Aorta (tissue), 5 donors: ENCODE results near the gene AGAP4. TPM values are rescaled to one million over a fixed set of nuclear protein-coding genes. Genes with fewer than 3 reads are reported as not detected.
"Not testable (repeated sequence)": the region's sequence is repeated elsewhere in the genome, so short reads cannot be mapped to it uniquely, and the experiment has no call there.

Experiments
- ATAC-seq: fragments of 200-7000 bp; cut with Tn5 transposase; one replicate; pipeline ENCODE4 v1.9.1; 2022; ENCODE audit warnings: moderate library complexity; ENCODE audit not compliant: low FRiP score
- DNase-seq, 2 donors: peaks; one replicate each; pipeline ENCODE4 v3.0.0-alpha.2; 2020
- H3K27ac ChIP-seq, 2 donors: one replicate each; pipeline ENCODE4 v1.5.1; 2013; ENCODE audit warnings: low read length in 2 of 2, mild to moderate bottlenecking in 2 of 2, moderate library complexity in 2 of 2, control low read depth in 1 of 2, inconsistent platforms in 1 of 2, low read depth in 1 of 2
- H3K27me3 ChIP-seq, 2 donors: one replicate each; pipeline ENCODE4 v1.6.1; 2013; ENCODE audit warnings: control low read depth in 1 of 2, low read length in 1 of 2, mild to moderate bottlenecking in 1 of 2, moderate library complexity in 1 of 2; ENCODE audit not compliant: insufficient read depth in 2 of 2, control insufficient read depth in 1 of 2
- H3K36me3 ChIP-seq, 2 donors: one replicate each; pipeline ENCODE4 v1.6.1; 2013; ENCODE audit warnings: control low read depth in 1 of 2, low read length in 1 of 2, mild to moderate bottlenecking in 1 of 2; ENCODE audit not compliant: insufficient read depth in 2 of 2, control insufficient read depth in 1 of 2
- H3K4me1 ChIP-seq, 2 donors: one replicate each; pipeline ENCODE4 v1.6.1; 2013; ENCODE audit warnings: low read length in 2 of 2, control low read depth in 1 of 2, mild to moderate bottlenecking in 1 of 2, moderate library complexity in 1 of 2; ENCODE audit not compliant: insufficient read depth in 2 of 2, control insufficient read depth in 1 of 2
- H3K4me3 ChIP-seq, 2 donors: one replicate each; pipeline ENCODE4 v1.5.1; 2013; ENCODE audit warnings: low read length in 2 of 2, control low read depth in 1 of 2, mild to moderate bottlenecking in 1 of 2
- H3K9me3 ChIP-seq: one replicate; pipeline ENCODE4 v1.6.1; 2013; ENCODE audit warnings: mild to moderate bottlenecking, low read length; ENCODE audit not compliant: control insufficient read depth
- WGBS, 2 donors: extraction: QIAGEN DNeasy Blood & Tissue Kit; methylation state at CpG; one replicate each; pipeline ENCODE4 v1.1.7; 2013; 5-methylcytosine and 5-hydroxymethylcytosine counted together
- intact Hi-C, 2 donors: fragments of 100-400 bp; cut with DNase I; formaldehyde crosslinking; loops; one replicate each; pipeline versions ENCODE4 v1.14.2 to v1.15.0; 2022
- long read RNA-seq, 2 donors: library from polyadenylated mRNA; unstranded; transcript quantifications; one replicate each; pipeline ENCODE4 v2.0.0, GENCODE V29; 2020 to 2021
- polyA plus RNA-seq, 2 donors: library from polyadenylated mRNA; stranded (reverse); fragments of 200-250 nt; gene quantifications; one replicate each; pipeline ENCODE4 v1.2.3, GENCODE V29; 2013
- total RNA-seq, 2 donors: library from RNA; stranded (reverse); fragmentation: NEBNext Ultra II Directional; extraction: Animal tissue kit (Norgen Biotek cat#: 25700); gene quantifications; one replicate each; pipeline ENCODE4 v1.2.1, GENCODE V29; 2021
- donor health status: healthy with polysubstance abuse.
- donor health status: Bipolar disorder and iron deficiency.
- donor health status: DM: no; HTN: no; CAD: no.
- donor health status: DM: no; HTN: no; CAD: no.
- donor health status: DM: yes; HTN: yes; CAD: no.

The AGAP4 gene
- 10 to 100 TPM; 26.0 to 37.2 TPM for total RNA-seq
- polyA plus RNA-seq, result 10 to 100 TPM in 1 of 2 donors, 1 to 10 TPM in 1; 9.6 to 25.8 TPM
- long read RNA-seq, donor 1, partial matches to known transcripts, result 0 of 8 reads
- long read RNA-seq, donor 1, other reads (novel, unspliced or antisense), result 8 of 8 reads
- long read RNA-seq, donor 2, partial matches to known transcripts, result 0 of 5 reads
- long read RNA-seq, donor 2, other reads (novel, unspliced or antisense), result 5 of 5 reads

- ATAC-seq, H3K9me3 ChIP-seq, H3K36me3 ChIP-seq, intact Hi-C loops, DNase-seq, H3K27ac ChIP-seq, H3K27me3 ChIP-seq, H3K4me3 ChIP-seq, H3K4me1 ChIP-seq: not testable (repeated sequence)
- WGBS, 2 donors, result 96 to 100% methylated on average over 4 to 9 of the region's 15 CpGs
Observed at GRCh38 chr10:45847400-45847799, at the start of gene AGAP4. AGAP4 (minus strand) TSS chr10:45847500; CDS start chr10:45847347, 153 bp downstream.

DNA sequence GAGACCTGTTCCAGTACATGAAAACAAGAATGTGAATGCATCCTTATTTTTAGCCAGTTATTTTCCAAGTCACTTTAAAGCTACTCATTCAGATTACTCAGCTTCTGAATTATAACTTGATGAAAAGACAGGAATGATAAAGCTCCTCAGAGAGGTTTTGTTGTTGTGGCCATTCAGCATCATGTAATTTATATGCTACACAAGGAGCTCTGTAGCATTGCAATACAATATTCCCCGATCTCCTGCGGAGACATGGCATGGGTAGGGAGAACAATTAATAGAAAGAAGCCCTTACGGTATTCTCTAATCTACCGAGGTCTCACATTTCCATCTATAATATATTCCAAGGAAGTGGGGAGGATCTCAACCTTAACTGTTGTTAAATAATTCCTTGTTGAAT lies 43.4 kb upstream of the AGAP4 start:
- ATAC-seq, H3K9me3 ChIP-seq, H3K4me3 ChIP-seq, H3K27ac ChIP-seq, H3K4me1 ChIP-seq, H3K36me3 ChIP-seq, H3K27me3 ChIP-seq, DNase-seq, intact Hi-C loops: not testable (repeated sequence)
- WGBS, 2 donors, result 90 to 91% methylated on average over 3 to 4 of the region's 4 CpGs

- DNase-seq, H3K27me3 ChIP-seq, intact Hi-C loops, H3K9me3 ChIP-seq, H3K36me3 ChIP-seq, H3K4me3 ChIP-seq, H3K4me1 ChIP-seq, ATAC-seq, H3K27ac ChIP-seq: not testable (repeated sequence)
- 93 to 95% methylated on average over 1 of the region's 1 CpG for WGBS, 2 donors
Observed at GRCh38 chr10:45889539-45890230, 42.4 kb upstream of the AGAP4 start.

- intact Hi-C loops, H3K4me1 ChIP-seq, H3K27ac ChIP-seq, H3K36me3 ChIP-seq, H3K4me3 ChIP-seq, H3K9me3 ChIP-seq, ATAC-seq, H3K27me3 ChIP-seq, DNase-seq: not testable (repeated sequence)
- no CpG with 5 or more reads among the region's 2 CpGs for WGBS, 2 donors
Observed at GRCh38 chr10:45882880-45883279, 35.6 kb upstream of the AGAP4 start.

GRCh38 chr10:45865404-45865803 lies 18.1 kb upstream of the AGAP4 start:
- WGBS, 2 donors, result 97% methylated on average over 14 to 33 of the region's 33 CpGs
- H3K4me1 ChIP-seq, intact Hi-C loops, H3K27me3 ChIP-seq, ATAC-seq, H3K27ac ChIP-seq, DNase-seq, H3K9me3 ChIP-seq, H3K4me3 ChIP-seq, H3K36me3 ChIP-seq: not testable (repeated sequence)

GRCh38 chr10:45864264-45864663 lies 17.0 kb upstream of the AGAP4 start:
- H3K4me3 ChIP-seq, intact Hi-C loops, ATAC-seq, DNase-seq, H3K4me1 ChIP-seq, H3K27ac ChIP-seq, H3K27me3 ChIP-seq, H3K36me3 ChIP-seq, H3K9me3 ChIP-seq: not testable (repeated sequence)
- 62 to 73% methylated on average over 3 of the region's 3 CpGs for WGBS, 2 donors

DNA sequence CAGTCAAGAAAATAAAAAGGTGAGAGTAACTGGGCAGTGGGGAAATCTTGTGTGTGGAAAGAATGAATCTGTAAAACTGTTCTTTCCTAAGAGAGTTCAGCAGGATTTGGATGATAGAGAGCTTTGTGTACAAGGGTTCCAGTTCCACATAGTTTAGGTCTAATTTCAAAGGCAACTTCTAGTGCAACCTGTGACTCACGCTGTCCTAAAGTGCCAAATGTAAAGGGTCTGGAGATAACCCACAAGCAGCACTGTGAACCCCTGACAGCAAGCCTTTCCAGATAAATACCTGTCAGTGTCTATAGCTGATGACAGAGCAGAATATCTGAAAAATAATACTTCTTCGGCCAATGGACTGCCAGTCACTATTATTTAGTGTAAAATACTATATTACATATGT lies 16.3 kb upstream of the AGAP4 start:
- 66 to 85% methylated on average over 2 of the region's 2 CpGs for WGBS, 2 donors
- ATAC-seq, intact Hi-C loops: not testable (repeated sequence)

GRCh38 chr10:45857931-45858330 lies 10.6 kb upstream of the AGAP4 start:
- H3K4me3 ChIP-seq, H3K9me3 ChIP-seq, ATAC-seq, H3K36me3 ChIP-seq, H3K4me1 ChIP-seq, intact Hi-C loops, DNase-seq, H3K27ac ChIP-seq, H3K27me3 ChIP-seq: not testable (repeated sequence)
- 97 to 100% methylated on average over 4 of the region's 4 CpGs for WGBS, 2 donors

More for the DNA sequence above, 16.3 kb upstream of the AGAP4 start:
- not testable (repeated sequence) for H3K4me3 ChIP-seq, DNase-seq, H3K9me3 ChIP-seq, H3K4me1 ChIP-seq, H3K27me3 ChIP-seq, H3K36me3 ChIP-seq, H3K27ac ChIP-seq

DNA sequence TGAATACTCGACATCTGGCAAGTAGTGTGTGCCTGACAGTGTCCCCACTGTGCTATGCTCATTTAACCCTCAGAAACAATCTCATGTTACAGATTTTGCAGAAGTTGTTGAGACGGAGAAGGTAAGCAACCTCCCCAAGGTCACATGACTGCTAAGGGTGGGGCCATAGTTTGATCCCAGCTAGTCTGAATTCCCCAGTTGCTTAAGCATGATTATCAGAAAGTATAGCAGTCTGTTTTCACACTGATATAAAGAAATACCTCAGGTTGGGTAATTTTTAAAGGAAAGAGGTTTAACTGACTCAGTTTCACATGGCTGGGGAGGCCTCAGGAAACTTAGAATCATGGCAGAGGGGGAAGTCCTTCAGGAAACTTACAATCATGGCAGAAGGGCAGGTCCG lies 1.2 kb upstream of the AGAP4 start:
- H3K36me3 ChIP-seq, intact Hi-C loops, H3K4me1 ChIP-seq, H3K4me3 ChIP-seq, H3K9me3 ChIP-seq, ATAC-seq, H3K27me3 ChIP-seq, DNase-seq, H3K27ac ChIP-seq: not testable (repeated sequence)
- 60 to 88% methylated on average over 1 to 2 of the region's 3 CpGs for WGBS, 2 donors
